Measurements from ENCODE around the gene ACP1. TPM values are rescaled to one million over a fixed set of nuclear protein-coding genes. Genes with fewer than 3 reads are reported as not detected.

The ACP1 gene
- total RNA-seq, 1 experiment from 2014 or later, result 193 TPM

- no peaks in the 10 kb centered on the region for H3K9me3 ChIP-seq
- H3K9me3 Mint-ChIP-seq (ENCODE audit: unreplicated experiment), result no peaks in the 10 kb centered on the region
- no peak overlapping the region for H3K27ac Mint-ChIP-seq (ENCODE audit: unreplicated experiment)
- no peaks in the 10 kb centered on the region for H3K27me3 Mint-ChIP-seq (ENCODE audit: insufficient read depth, unreplicated experiment)
- H3K36me3 ChIP-seq (ENCODE audit: control insufficient read depth, insufficient read depth, low read length), result peaks cover 6% of the 10 kb centered on the region
- no TSS peak for BruUV-seq (replicated peaks)
- H3K4me3 ChIP-seq (ENCODE audit: low read depth, low read length), result no peak overlapping the region
- peaks cover 28% of the 10 kb centered on the region for H3K36me3 Mint-ChIP-seq (ENCODE audit: insufficient read depth, unreplicated experiment)
- TF ChIP-seq CTCF (IDR thresholded peaks at IDR 0.05; ENCODE audit: insufficient read depth in 1 of 2, low read depth in 1 of 2, low read length in 1 of 2, severe bottlenecking in 1 of 2, unreplicated experiment in 1 of 2), result no peak
- H3K4me1 Mint-ChIP-seq (ENCODE audit: low read depth, unreplicated experiment), result no peaks in the 10 kb centered on the region
- H3K27me3 ChIP-seq (replicated peaks; ENCODE audit: control insufficient read depth, insufficient read depth, low read length), result no peaks in the 10 kb centered on the region
- intact Hi-C loops (cut with micrococcal nuclease; ENCODE audit: unreplicated experiment), result no loop called here
- POLR2A ChIA-PET, result no interaction called here
- DNase-seq, result no peak
- CTCF ChIA-PET, result interaction anchor here (1.2 kb wide), 1 partner anchor 24 kb away, joined by 3 read pairs; no protein-coding TSS in a partner anchor
- no peak overlapping the region for H3K4me3 Mint-ChIP-seq (ENCODE audit: unreplicated experiment)
- H3K4me1 ChIP-seq, result no peaks in the 10 kb centered on the region
These were observed 16.0 kb upstream of the ACP1 start for GRCh38 chr2:248724-249123.

GRCh38 chr2:249538-250042 is 15.2 kb upstream of the ACP1 start:
- H3K4me3 ChIP-seq (ENCODE audit: low read depth, low read length), result no peak overlapping the region
- H3K4me1 ChIP-seq, result no peaks in the 10 kb centered on the region
- H3K4me3 Mint-ChIP-seq (ENCODE audit: unreplicated experiment), result no peak overlapping the region
- intact Hi-C loops (cut with micrococcal nuclease; ENCODE audit: unreplicated experiment), result no loop called here
- H3K9me3 Mint-ChIP-seq (ENCODE audit: unreplicated experiment), result no peaks in the 10 kb centered on the region
- peaks cover 6% of the 10 kb centered on the region for H3K36me3 ChIP-seq (ENCODE audit: control insufficient read depth, insufficient read depth, low read length)
- H3K9me3 ChIP-seq, result no peaks in the 10 kb centered on the region
- TF ChIP-seq CTCF (IDR thresholded peaks at IDR 0.05; ENCODE audit: insufficient read depth in 1 of 2, low read depth in 1 of 2, low read length in 1 of 2, severe bottlenecking in 1 of 2, unreplicated experiment in 1 of 2), result no peak
- H3K36me3 Mint-ChIP-seq (ENCODE audit: insufficient read depth, unreplicated experiment), result peaks cover 22% of the 10 kb centered on the region
- DNase-seq, result no peak
- no peak overlapping the region for H3K27ac Mint-ChIP-seq (ENCODE audit: unreplicated experiment)
- ChIA-PET CTCF (interaction anchor here (1.2 kb wide), 1 partner anchor 23 kb away, joined by 3 read pairs; no protein-coding TSS in a partner anchor), POLR2A (no interaction called here)
- BruUV-seq (replicated peaks), result no TSS peak
- H3K4me1 Mint-ChIP-seq (ENCODE audit: low read depth, unreplicated experiment), result no peaks in the 10 kb centered on the region
- H3K27me3 Mint-ChIP-seq (ENCODE audit: insufficient read depth, unreplicated experiment), result no peaks in the 10 kb centered on the region
- H3K27me3 ChIP-seq (replicated peaks; ENCODE audit: control insufficient read depth, insufficient read depth, low read length), result no peaks in the 10 kb centered on the region

GRCh38 chr2:252001-252602 is 12.6 kb upstream of the ACP1 start:
- ChIA-PET POLR2A (no interaction called here), CTCF (no interaction called here)
- Histone ChIP-seq H3K4me1 (no peaks in the 10 kb centered on the region), H3K4me3 (ENCODE audit: low read depth, low read length) (no peak overlapping the region), H3K36me3 (ENCODE audit: control insufficient read depth, insufficient read depth, low read length) (peaks cover 4% of the 10 kb centered on the region; the same call in 1 of the 2 replicates), H3K9me3 (no peaks in the 10 kb centered on the region), H3K27me3 (replicated peaks; ENCODE audit: control insufficient read depth, insufficient read depth, low read length) (no peaks in the 10 kb centered on the region)
- intact Hi-C loops (cut with micrococcal nuclease; ENCODE audit: unreplicated experiment), result no loop called here
- BruUV-seq (replicated peaks), result no TSS peak
- Mint-ChIP-seq H3K9me3 (ENCODE audit: unreplicated experiment) (no peaks in the 10 kb centered on the region), H3K4me3 (ENCODE audit: unreplicated experiment) (no peak overlapping the region), H3K27ac (ENCODE audit: unreplicated experiment) (no peak overlapping the region), H3K27me3 (ENCODE audit: insufficient read depth, unreplicated experiment) (no peaks in the 10 kb centered on the region), H3K4me1 (ENCODE audit: low read depth, unreplicated experiment) (no peaks in the 10 kb centered on the region), H3K36me3 (ENCODE audit: insufficient read depth, unreplicated experiment) (peaks cover 14% of the 10 kb centered on the region)
- TF ChIP-seq CTCF (IDR thresholded peaks at IDR 0.05; ENCODE audit: insufficient read depth in 1 of 2, low read depth in 1 of 2, low read length in 1 of 2, severe bottlenecking in 1 of 2, unreplicated experiment in 1 of 2), result no peak
- DNase-seq, result no peak
